ENCODE measurements around the gene RPRD1A. TPM values are rescaled to one million over a fixed set of nuclear protein-coding genes. Genes with fewer than 3 reads are reported as not detected.
"Not testable (repeated sequence)": the region's sequence is repeated elsewhere in the genome, so short reads cannot be mapped to it uniquely, and the experiment has no call there.

The RPRD1A gene
- total and polyA plus RNA-seq, 7 experiments from 2014 or later: 11.8 to 51.3 (median 27.6) TPM

GRCh38 chr18:36073676-36074075 lies 6.3 kb upstream of the RPRD1A start:
- Histone ChIP-seq H3K36me3 (ENCODE audit: control insufficient read depth in 2 of 3, insufficient read depth in 3 of 3, low read length in 3 of 3) (no peaks in the 10 kb centered on the region), H3K27ac (ENCODE audit: low read depth, low read length) (no peak overlapping the region), H3K27me3 (ENCODE audit: control insufficient read depth in 2 of 2, insufficient read depth in 2 of 2, low read length in 2 of 2) (no peaks in the 10 kb centered on the region), H3K4me1 (ENCODE audit: control insufficient read depth in 2 of 2, insufficient read depth in 2 of 2, low read length in 2 of 2) (no peaks in the 10 kb centered on the region), H3K9me3 (ENCODE audit: control insufficient read depth in 2 of 3, low read length in 3 of 3) (no peaks in the 10 kb centered on the region), H3K4me3 (ENCODE audit: low read length) (no peak overlapping the region)
- H3K27me3 Mint-ChIP-seq: peaks cover 10 to 21% (median 14%) of the 10 kb centered on the region in 5 donors
- H3K4me1 Mint-ChIP-seq: peaks cover 0 to 3% (median 0%) of the 10 kb centered on the region in 7 donors
- ChIA-PET POLR2A (no interaction called here), CTCF (interaction anchor here (1.2 kb wide), 1 partner anchor 216 kb away, joined by 3 read pairs; no protein-coding TSS in a partner anchor)
- ATAC-seq: no peak
- intact Hi-C loops (cut with micrococcal nuclease): no loop called here
- H3K4me3 Mint-ChIP-seq: no peak overlapping the region
- no peak for DNase-seq
- peaks cover 0 to 2% (median 0%) of the 10 kb centered on the region in 11 donors for H3K9me3 Mint-ChIP-seq
- peaks cover 0 to 1% (median 0%) of the 10 kb centered on the region in 5 donors for H3K36me3 Mint-ChIP-seq
- peak overlapping the region in 2 of 9 donors; percentile 1 to 30 for H3K27ac Mint-ChIP-seq

DNA sequence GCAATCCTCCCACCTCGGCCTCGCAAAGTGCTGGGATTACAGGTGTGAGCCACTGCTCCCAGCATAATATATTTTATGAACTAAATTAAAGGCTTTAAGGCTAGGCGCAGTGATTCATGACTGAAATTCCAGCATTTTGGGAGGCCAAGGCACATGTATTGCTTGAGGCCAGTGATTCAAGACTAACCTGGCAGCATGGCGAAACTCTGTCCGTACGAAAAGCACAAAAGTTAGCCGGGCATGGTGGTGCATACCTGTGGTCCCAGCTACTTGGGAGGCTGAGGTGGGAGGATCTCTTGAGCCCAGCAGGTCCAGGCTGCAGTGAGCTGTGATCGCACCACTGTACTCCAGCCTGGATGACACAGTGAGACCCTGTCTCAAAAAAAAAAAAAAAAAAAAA lies 5.0 kb upstream of the RPRD1A start:
- CTCF ChIA-PET; DNase-seq; H3K9me3 Mint-ChIP-seq; H3K27ac ChIP-seq (ENCODE audit: low read depth, low read length); H3K27me3 ChIP-seq (ENCODE audit: control insufficient read depth in 2 of 2, insufficient read depth in 2 of 2, low read length in 2 of 2); H3K9me3 ChIP-seq (ENCODE audit: control insufficient read depth in 2 of 3, low read length in 3 of 3); ATAC-seq; H3K4me3 ChIP-seq (ENCODE audit: low read length); H3K27ac Mint-ChIP-seq; H3K36me3 ChIP-seq (ENCODE audit: control insufficient read depth in 2 of 3, insufficient read depth in 3 of 3, low read length in 3 of 3); intact Hi-C loops (cut with micrococcal nuclease); H3K4me3 Mint-ChIP-seq; POLR2A ChIA-PET; H3K4me1 ChIP-seq (ENCODE audit: control insufficient read depth in 2 of 2, insufficient read depth in 2 of 2, low read length in 2 of 2); H3K4me1 Mint-ChIP-seq; H3K36me3 Mint-ChIP-seq: not testable (repeated sequence)
- peaks cover 10 to 21% (median 14%) of the 10 kb centered on the region in 5 donors for H3K27me3 Mint-ChIP-seq

DNA sequence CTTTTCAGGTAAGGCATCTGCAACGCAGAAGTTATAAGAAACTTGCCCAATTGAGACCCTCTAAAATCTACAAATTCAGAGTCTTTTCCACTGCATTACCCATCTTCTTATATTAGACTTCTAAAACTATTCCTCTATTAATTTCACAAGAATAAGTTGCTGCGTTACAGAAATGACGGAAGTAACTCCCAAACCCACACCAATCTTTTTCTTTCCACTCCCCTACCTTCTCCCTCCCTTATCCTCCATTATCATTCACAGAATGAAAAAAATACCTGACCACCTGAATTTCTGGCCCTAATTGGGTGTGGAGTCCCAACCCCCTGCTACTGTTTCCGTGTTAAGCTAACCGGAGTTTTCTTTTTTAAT lies 689 bp downstream of the RPRD1A start:
- H3K9me3 ChIP-seq (ENCODE audit: control insufficient read depth in 2 of 3, low read length in 3 of 3): no peaks in the 10 kb centered on the region
- DNase-seq (peak in 2 of 9 donors; percentile 1 to 3), ATAC-seq (no peak)
- peak overlapping the region; percentile 85 to 97 (median 94) for H3K27ac Mint-ChIP-seq
- H3K4me3 ChIP-seq (ENCODE audit: low read length): peak overlapping the region; percentile 88
- H3K36me3 Mint-ChIP-seq: peaks cover 3 to 11% (median 5%) of the 10 kb centered on the region in 5 donors
- H3K4me1 Mint-ChIP-seq: peaks cover 28 to 53% (median 47%) of the 10 kb centered on the region in 7 donors
- peaks cover 11 to 16% of the 10 kb centered on the region in 2 donors for H3K4me1 ChIP-seq (ENCODE audit: control insufficient read depth in 2 of 2, insufficient read depth in 2 of 2, low read length in 2 of 2)
- CTCF ChIA-PET: no interaction called here
- peak overlapping the region; percentile 92 to 98 (median 96) for H3K4me3 Mint-ChIP-seq
- peak overlapping the region; percentile 79 for H3K27ac ChIP-seq (ENCODE audit: low read depth, low read length)
- peaks cover 0 to 5% (median 0%) of the 10 kb centered on the region in 5 donors for H3K27me3 Mint-ChIP-seq
- H3K9me3 Mint-ChIP-seq: peaks cover 0 to 3% (median 0%) of the 10 kb centered on the region in 11 donors
- peaks cover 0 to 6% (median 0%) of the 10 kb centered on the region in 3 experiments for H3K36me3 ChIP-seq (ENCODE audit: control insufficient read depth in 2 of 3, insufficient read depth in 3 of 3, low read length in 3 of 3)
- intact Hi-C loops (cut with micrococcal nuclease): loop anchor here (1.0 to 10.0 kb wide), 14 partner anchors 16 to 1089 kb away; partner anchors contain the start of genes ELP2 (in 2 of the 2), INO80C (in 2 of the 2), MAPRE2 (in 2 of the 2) and RMP24 (in 2 of the 2)
- H3K27me3 ChIP-seq (ENCODE audit: control insufficient read depth in 2 of 2, insufficient read depth in 2 of 2, low read length in 2 of 2): no peaks in the 10 kb centered on the region
- POLR2A ChIA-PET: interaction anchor here (0.7 to 3.3 kb wide), 5 partner anchors 10 to 775 kb away, joined by 3 to 16 read pairs (median 3); partner anchors contain the start of genes ELP2, RMP24 and SLC39A6

DNA sequence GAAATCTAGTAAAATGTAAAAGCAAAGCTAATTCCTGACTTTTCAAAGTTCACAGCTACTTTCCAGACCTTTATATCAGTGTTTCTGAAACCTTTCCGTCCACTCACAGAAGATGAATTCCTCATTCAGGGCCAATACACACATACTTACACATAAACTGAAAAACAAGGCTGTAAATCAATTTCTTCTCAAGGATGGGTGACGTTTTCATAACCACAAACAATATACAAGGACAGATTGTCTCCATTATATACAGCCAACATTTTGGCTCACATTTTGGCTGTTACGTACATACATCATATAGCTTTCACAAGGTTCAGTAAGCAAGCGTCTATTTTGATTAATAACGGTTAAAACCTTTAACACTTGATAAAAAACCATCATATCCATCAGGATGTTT lies 1.4 kb downstream of the RPRD1A start:
- ATAC-seq: no peak
- H3K9me3 Mint-ChIP-seq: peaks cover 0 to 3% (median 0%) of the 10 kb centered on the region in 11 donors
- peak overlapping the region; percentile 9 to 96 (median 90) for H3K27ac Mint-ChIP-seq
- peaks cover 0 to 5% (median 0%) of the 10 kb centered on the region in 5 donors for H3K27me3 Mint-ChIP-seq
- Histone ChIP-seq H3K27ac (ENCODE audit: low read depth, low read length) (no peak overlapping the region), H3K4me1 (ENCODE audit: control insufficient read depth in 2 of 2, insufficient read depth in 2 of 2, low read length in 2 of 2) (peaks cover 11 to 16% of the 10 kb centered on the region in 2 donors), H3K36me3 (ENCODE audit: control insufficient read depth in 2 of 3, insufficient read depth in 3 of 3, low read length in 3 of 3) (peaks cover 0 to 6% (median 0%) of the 10 kb centered on the region in 3 experiments), H3K4me3 (ENCODE audit: low read length) (peak overlapping the region; percentile 88), H3K27me3 (ENCODE audit: control insufficient read depth in 2 of 2, insufficient read depth in 2 of 2, low read length in 2 of 2) (no peaks in the 10 kb centered on the region), H3K9me3 (ENCODE audit: control insufficient read depth in 2 of 3, low read length in 3 of 3) (no peaks in the 10 kb centered on the region)
- ChIA-PET CTCF (interaction anchor here (1.5 kb wide), 1 partner anchor 49 kb away, joined by 6 read pairs; no protein-coding TSS in a partner anchor), POLR2A (interaction anchor here (1.1 to 3.3 kb wide), 3 partner anchors 64 to 775 kb away, joined by 3 to 16 read pairs (median 15); partner anchors contain the start of genes ELP2, RMP24 and SLC39A6)
- peaks cover 30 to 60% (median 54%) of the 10 kb centered on the region in 7 donors for H3K4me1 Mint-ChIP-seq
- DNase-seq: no peak
- peaks cover 3 to 11% (median 8%) of the 10 kb centered on the region in 5 donors for H3K36me3 Mint-ChIP-seq
- intact Hi-C loops (cut with micrococcal nuclease): loop anchor here (2.0 to 10.0 kb wide), 8 partner anchors 15 to 1089 kb away; partner anchors contain the start of genes MAPRE2 (in 2 of the 2), GALNT1 (in 1 of the 2) and ZSCAN30 (in 1 of the 2)
- H3K4me3 Mint-ChIP-seq: peak overlapping the region; percentile 92 to 98 (median 96)

- H3K4me1 Mint-ChIP-seq: peaks cover 30 to 67% (median 61%) of the 10 kb centered on the region in 7 donors
- not testable (repeated sequence) for H3K27ac ChIP-seq (ENCODE audit: low read depth, low read length); H3K27me3 ChIP-seq (ENCODE audit: control insufficient read depth in 2 of 2, insufficient read depth in 2 of 2, low read length in 2 of 2); DNase-seq; ATAC-seq; H3K9me3 Mint-ChIP-seq; H3K27me3 Mint-ChIP-seq; H3K9me3 ChIP-seq (ENCODE audit: control insufficient read depth in 2 of 3, low read length in 3 of 3); H3K36me3 ChIP-seq (ENCODE audit: control insufficient read depth in 2 of 3, insufficient read depth in 3 of 3, low read length in 3 of 3); H3K4me3 ChIP-seq (ENCODE audit: low read length)
- POLR2A ChIA-PET: interaction anchor here (3.3 kb wide), 1 partner anchor 65 kb away, joined by 15 read pairs; the partner anchor contains the start of genes ELP2 and SLC39A6
- peak overlapping the region in 3 of 9 donors; percentile 23 to 25 (median 25) for H3K27ac Mint-ChIP-seq
- CTCF ChIA-PET: interaction anchor here (1.5 kb wide), 1 partner anchor 48 kb away, joined by 6 read pairs; no protein-coding TSS in a partner anchor
- peaks cover 11 to 16% of the 10 kb centered on the region in 2 donors for H3K4me1 ChIP-seq (ENCODE audit: control insufficient read depth in 2 of 2, insufficient read depth in 2 of 2, low read length in 2 of 2)
- intact Hi-C loops (cut with micrococcal nuclease): loop anchor here (1.0 to 10.0 kb wide), 7 partner anchors 28 to 1087 kb away; partner anchors contain the start of genes MAPRE2 (in 2 of the 2) and GALNT1 (in 1 of the 2)
- peak overlapping the region in 9 of 10 donors; percentile 27 to 67 (median 48) for H3K4me3 Mint-ChIP-seq
- H3K36me3 Mint-ChIP-seq: peaks cover 3 to 11% (median 8%) of the 10 kb centered on the region in 5 donors
Measured at GRCh38 chr18:36064809-36065079, 2.6 kb downstream of the RPRD1A start.

GRCh38 chr18:36064027-36064808 lies 3.1 kb downstream of the RPRD1A start:
- peaks cover 0 to 3% (median 0%) of the 10 kb centered on the region in 11 donors for H3K9me3 Mint-ChIP-seq
- Histone ChIP-seq H3K4me3 (ENCODE audit: low read length) (no peak overlapping the region), H3K9me3 (ENCODE audit: control insufficient read depth in 2 of 3, low read length in 3 of 3) (no peaks in the 10 kb centered on the region), H3K36me3 (ENCODE audit: control insufficient read depth in 2 of 3, insufficient read depth in 3 of 3, low read length in 3 of 3) (peaks cover 0 to 6% (median 0%) of the 10 kb centered on the region in 3 experiments), H3K27ac (ENCODE audit: low read depth, low read length) (no peak overlapping the region), H3K4me1 (ENCODE audit: control insufficient read depth in 2 of 2, insufficient read depth in 2 of 2, low read length in 2 of 2) (peaks cover 11 to 16% of the 10 kb centered on the region in 2 donors), H3K27me3 (ENCODE audit: control insufficient read depth in 2 of 2, insufficient read depth in 2 of 2, low read length in 2 of 2) (no peaks in the 10 kb centered on the region)
- ChIA-PET CTCF (interaction anchor here (1.5 kb wide), 1 partner anchor 47 kb away, joined by 6 read pairs; no protein-coding TSS in a partner anchor), POLR2A (interaction anchor here (1.1 to 3.3 kb wide), 2 partner anchors 65 kb away, joined by 3 to 15 read pairs; partner anchors contain the start of genes ELP2 and SLC39A6)
- H3K27ac Mint-ChIP-seq: peak overlapping the region in 3 of 9 donors; percentile 21 to 25 (median 23)
- peaks cover 30 to 67% (median 61%) of the 10 kb centered on the region in 7 donors for H3K4me1 Mint-ChIP-seq
- ATAC-seq (no peak), DNase-seq (no peak)
- intact Hi-C loops (cut with micrococcal nuclease): loop anchor here in 1 of 2 donors (1.0 to 10.0 kb wide), 2 partner anchors 28 to 799 kb away; no protein-coding TSS in a partner anchor
- no peaks in the 10 kb centered on the region for H3K27me3 Mint-ChIP-seq
- H3K4me3 Mint-ChIP-seq: peak overlapping the region in 7 of 10 donors; percentile 39 to 67 (median 53)
- peaks cover 3 to 11% (median 8%) of the 10 kb centered on the region in 5 donors for H3K36me3 Mint-ChIP-seq

All from naive thymus-derived CD4-positive, alpha-beta T cell (primary cell).